ENCODE data around the gene MTERF4. TPM values are rescaled to one million over a fixed set of nuclear protein-coding genes. Genes with fewer than 3 reads are reported as not detected.

MTERF4 gene
- total RNA-seq, 2 donors from 2014 or later = 91.3 to 98.5 TPM

DNA sequence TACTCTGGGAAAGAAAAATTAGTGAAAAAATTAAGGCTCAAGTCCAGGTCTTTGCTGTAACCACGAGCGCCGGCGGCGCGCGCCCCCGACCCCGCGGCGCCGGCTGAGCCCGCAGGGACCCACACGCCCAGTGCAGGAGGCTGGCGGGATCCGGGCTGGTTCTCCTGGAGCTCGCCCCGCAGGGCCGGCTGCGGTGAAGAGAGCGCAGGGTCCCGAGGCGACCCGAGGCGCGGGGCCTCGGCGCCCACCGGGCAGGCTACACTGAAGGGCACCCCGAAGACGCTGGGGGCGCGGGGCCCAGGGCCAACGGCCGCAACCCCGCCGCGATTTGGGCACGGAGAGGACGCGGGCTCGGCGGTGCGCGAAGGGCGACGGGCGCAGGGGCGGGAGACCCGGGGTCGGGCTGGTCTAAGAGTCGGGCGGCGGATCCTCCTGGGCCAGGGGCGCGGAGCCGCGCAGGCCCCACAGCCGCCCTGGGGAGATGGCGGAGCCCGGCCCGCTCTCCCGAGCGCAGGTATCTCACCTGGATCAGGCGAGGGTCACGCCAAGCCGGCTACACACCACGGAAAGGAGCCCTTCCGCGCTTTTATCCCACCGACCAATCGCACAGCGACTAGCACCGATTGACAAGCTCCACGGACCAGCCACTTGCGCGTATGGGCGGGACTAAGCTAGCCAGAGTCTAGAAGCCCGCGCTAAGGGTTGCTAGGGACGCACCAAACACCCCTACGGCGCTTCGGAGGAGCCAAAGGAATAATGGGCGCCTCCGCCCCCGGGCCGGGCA, 47.0 kb upstream of the MTERF4 start, which contains the start of gene PASK:
Gene PASK, minus strand, starts transcription at position 582 of the 784 bp plus-strand sequence. CDS start 6,440 bp downstream, outside the sequence.
- Histone ChIP-seq H3K9me3 (no peaks in the 10 kb centered on the region), H3K4me1 (replicated peaks) (peaks cover 5% of the 10 kb centered on the region), H3K4me3 (peak within 1 kb of the TSS; percentile 67 to 98), H3K27me3 (replicated peaks; ENCODE audit: insufficient read depth) (no peaks in the 10 kb centered on the region), H3K27ac (peak within 1 kb of the TSS; percentile 76 to 80), H3K36me3 (no peaks in the 10 kb centered on the region)
- WGBS = 0% methylated on average over 68 of the region's 88 CpGs
- peak; percentile 96 for DNase-seq (ENCODE audit: low spot score)
- TF ChIP-seq POLR2A (IDR thresholded peaks at IDR 0.05) = no peak
- TF ChIP-seq, protein P1, sequence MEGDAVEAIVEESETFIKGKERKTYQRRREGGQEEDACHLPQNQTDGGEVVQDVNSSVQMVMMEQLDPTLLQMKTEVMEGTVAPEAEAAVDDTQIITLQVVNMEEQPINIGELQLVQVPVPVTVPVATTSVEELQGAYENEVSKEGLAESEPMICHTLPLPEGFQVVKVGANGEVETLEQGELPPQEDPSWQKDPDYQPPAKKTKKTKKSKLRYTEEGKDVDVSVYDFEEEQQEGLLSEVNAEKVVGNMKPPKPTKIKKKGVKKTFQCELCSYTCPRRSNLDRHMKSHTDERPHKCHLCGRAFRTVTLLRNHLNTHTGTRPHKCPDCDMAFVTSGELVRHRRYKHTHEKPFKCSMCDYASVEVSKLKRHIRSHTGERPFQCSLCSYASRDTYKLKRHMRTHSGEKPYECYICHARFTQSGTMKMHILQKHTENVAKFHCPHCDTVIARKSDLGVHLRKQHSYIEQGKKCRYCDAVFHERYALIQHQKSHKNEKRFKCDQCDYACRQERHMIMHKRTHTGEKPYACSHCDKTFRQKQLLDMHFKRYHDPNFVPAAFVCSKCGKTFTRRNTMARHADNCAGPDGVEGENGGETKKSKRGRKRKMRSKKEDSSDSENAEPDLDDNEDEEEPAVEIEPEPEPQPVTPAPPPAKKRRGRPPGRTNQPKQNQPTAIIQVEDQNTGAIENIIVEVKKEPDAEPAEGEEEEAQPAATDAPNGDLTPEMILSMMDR (IDR thresholded peaks at IDR 0.05) = no peak
- peak; percentile 89 for TF ChIP-seq POLR2AphosphoS5 (IDR thresholded peaks at IDR 0.05)
- intact Hi-C loops (cut with DNase I) = loop anchor here (5.0 kb wide), 1 partner anchor 68 kb away; no protein-coding TSS in a partner anchor

DNA sequence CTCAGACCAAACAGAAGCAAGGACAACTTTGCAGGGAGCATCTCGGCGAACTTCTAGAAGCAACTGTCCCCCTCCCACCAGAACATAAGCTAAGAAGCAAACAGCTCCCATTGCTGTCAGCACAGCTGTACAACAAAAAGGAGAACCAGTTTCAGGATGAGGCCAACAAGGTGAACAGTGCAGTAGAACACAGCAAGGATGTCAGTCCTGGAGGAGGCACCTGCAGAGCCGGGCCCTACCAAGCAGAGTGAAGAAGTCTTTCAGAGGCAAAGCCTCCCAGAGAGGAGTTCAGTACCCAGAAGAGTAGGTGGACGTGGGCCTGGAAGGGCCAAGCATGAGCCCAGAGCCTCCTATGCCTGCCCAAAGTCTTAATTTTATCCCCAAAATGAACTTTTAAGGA, 46.2 kb upstream of the MTERF4 start:
- WGBS = 85% methylated on average over 4 of the region's 4 CpGs
- peak overlapping the region; percentile 67 to 98 for H3K4me3 ChIP-seq
- no peak for DNase-seq (ENCODE audit: low spot score)

DNA sequence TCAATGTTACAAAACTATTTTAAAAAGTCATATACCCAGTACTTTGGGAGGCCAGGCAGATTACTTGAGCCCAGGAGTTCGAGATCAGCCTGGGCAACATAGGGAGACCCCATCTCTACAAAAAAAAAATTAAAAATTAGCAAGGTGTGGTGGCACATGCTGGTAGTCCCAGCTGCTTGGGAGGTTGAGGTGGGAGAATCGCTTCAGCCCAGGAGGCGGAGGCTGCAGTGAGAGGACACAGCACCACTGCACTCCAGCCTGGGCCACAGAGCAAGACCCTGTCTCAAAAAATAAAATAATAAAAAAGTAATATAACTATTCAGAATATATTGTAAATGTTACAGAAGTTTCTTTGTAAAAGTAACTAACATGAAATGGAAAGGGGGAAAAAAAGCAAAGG, 45.2 kb upstream of the MTERF4 start:
- H3K27ac ChIP-seq = no peak overlapping the region
- intact Hi-C loops (cut with DNase I) = loop anchor here (5.0 kb wide), 1 partner anchor 70 kb away; no protein-coding TSS in a partner anchor
- no peaks in the 10 kb centered on the region for H3K36me3 ChIP-seq
- no peaks in the 10 kb centered on the region for H3K9me3 ChIP-seq
- H3K27me3 ChIP-seq (replicated peaks; ENCODE audit: insufficient read depth) = no peaks in the 10 kb centered on the region
- DNase-seq (ENCODE audit: low spot score) = no peak
- no peak for TF ChIP-seq POLR2A (IDR thresholded peaks at IDR 0.05)
- no peak for TF ChIP-seq POLR2AphosphoS5 (IDR thresholded peaks at IDR 0.05)
- TF ChIP-seq, protein P1 (IDR thresholded peaks at IDR 0.05) = no peak
- H3K4me3 ChIP-seq = no peak overlapping the region
- 94% methylated on average over 3 of the region's 3 CpGs for WGBS
- peaks cover 5% of the 10 kb centered on the region for H3K4me1 ChIP-seq (replicated peaks)

More for the DNA sequence above, 46.2 kb upstream of the MTERF4 start:
- Histone ChIP-seq H3K9me3 (no peaks in the 10 kb centered on the region), H3K36me3 (no peaks in the 10 kb centered on the region), H3K27ac (no peak overlapping the region), H3K27me3 (replicated peaks; ENCODE audit: insufficient read depth) (no peaks in the 10 kb centered on the region), H3K4me1 (replicated peaks) (peaks cover 5% of the 10 kb centered on the region)
- intact Hi-C loops (cut with DNase I) = loop anchor here (5.0 kb wide), 1 partner anchor 69 kb away; no protein-coding TSS in a partner anchor
- no peak for TF ChIP-seq POLR2A (IDR thresholded peaks at IDR 0.05)
- TF ChIP-seq, protein P1 (IDR thresholded peaks at IDR 0.05) = no peak
- no peak for TF ChIP-seq POLR2AphosphoS5 (IDR thresholded peaks at IDR 0.05)

DNA sequence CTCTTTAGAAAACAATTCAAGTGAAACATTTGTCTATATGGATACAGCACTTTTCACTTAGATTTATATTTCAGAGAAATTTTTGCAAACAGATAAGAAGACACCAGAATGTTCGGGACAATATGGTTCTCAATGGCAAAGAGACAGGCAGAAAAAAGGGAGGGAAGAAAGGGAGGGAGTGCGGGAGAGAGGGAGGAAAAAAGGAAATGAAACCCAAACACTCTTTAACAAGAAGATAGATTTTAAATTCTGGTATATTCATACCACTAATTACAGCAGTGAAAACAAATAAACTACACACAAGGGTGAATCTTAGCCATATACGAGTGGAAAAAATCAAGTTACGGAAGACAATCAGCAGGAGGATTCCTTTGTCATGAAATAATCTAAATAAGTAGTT, 44.2 kb upstream of the MTERF4 start:
- intact Hi-C loops (cut with DNase I) = loop anchor here (5.0 kb wide), 1 partner anchor 71 kb away; no protein-coding TSS in a partner anchor
- peaks cover 4% of the 10 kb centered on the region for H3K4me1 ChIP-seq (replicated peaks)
- H3K4me3 ChIP-seq = no peak overlapping the region
- H3K9me3 ChIP-seq = no peaks in the 10 kb centered on the region
- no peak for DNase-seq (ENCODE audit: low spot score)
- H3K36me3 ChIP-seq = no peaks in the 10 kb centered on the region
- 75% methylated on average over 4 of the region's 4 CpGs for WGBS
- no peaks in the 10 kb centered on the region for H3K27me3 ChIP-seq (replicated peaks; ENCODE audit: insufficient read depth)
- TF ChIP-seq POLR2A (IDR thresholded peaks at IDR 0.05) (no peak), POLR2AphosphoS5 (IDR thresholded peaks at IDR 0.05) (no peak)
- TF ChIP-seq, protein P1 (IDR thresholded peaks at IDR 0.05) = no peak
- no peak overlapping the region for H3K27ac ChIP-seq

Measured in prostate gland (tissue), 2 donors.